ENCODE data around the gene FRMD4A. TPM values are rescaled to one million over a fixed set of nuclear protein-coding genes. Genes with fewer than 3 reads are reported as not detected.

FRMD4A gene
- total RNA-seq, 6 donors from 2014 or later: 22.3 to 114 (median 52.3) TPM

DNA sequence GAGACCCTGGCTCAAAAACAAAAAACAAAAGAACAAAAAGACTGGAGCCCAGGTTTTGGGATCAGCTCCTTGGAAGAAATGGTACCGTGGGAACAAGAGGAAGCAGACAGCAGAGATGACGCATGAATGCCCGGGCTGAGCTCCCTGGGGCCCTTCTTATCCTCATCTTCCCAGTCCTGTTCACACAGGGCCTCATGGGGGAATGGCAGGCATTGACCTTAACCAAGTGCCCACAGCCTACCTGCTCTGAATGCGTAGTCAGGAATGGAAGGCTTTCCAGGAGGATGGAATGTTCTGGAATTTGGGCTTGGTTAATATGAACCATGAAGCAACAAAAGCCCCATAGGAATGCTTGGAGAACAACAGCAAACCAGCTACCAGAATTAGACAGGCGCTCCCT is 589.3 kb downstream of the FRMD4A start:
- no peaks in the 10 kb centered on the region for H3K27me3 ChIP-seq
- no peak overlapping the region for H3K27ac ChIP-seq
- H3K4me3 ChIP-seq: no peak overlapping the region
- H3K4me1 ChIP-seq: no peaks in the 10 kb centered on the region
- H3K36me3 ChIP-seq: peaks cover 0 to 8% (median 0%) of the 10 kb centered on the region in 4 donors
- WGBS, 2 donors: 95 to 96% methylated on average over 5 of the region's 5 CpGs
- DNase-seq: no peak
- TF ChIP-seq EP300 (IDR thresholded peaks at IDR 0.05) (no peak), POLR2AphosphoS5 (IDR thresholded peaks at IDR 0.05) (no peak), POLR2A (IDR thresholded peaks at IDR 0.05) (no peak), CTCF (IDR thresholded peaks at IDR 0.05) (no peak)
- no peak for ATAC-seq (ENCODE audit: low FRiP score in 2 of 2)
- no peaks in the 10 kb centered on the region for H3K9me3 ChIP-seq

- 80 to 85% methylated on average over 4 of the region's 4 CpGs for WGBS, 2 donors
- no peaks in the 10 kb centered on the region for H3K9me3 ChIP-seq
- ATAC-seq (ENCODE audit: low FRiP score in 2 of 2): no peak
- H3K4me1 ChIP-seq: no peaks in the 10 kb centered on the region
- H3K27me3 ChIP-seq: no peaks in the 10 kb centered on the region
- H3K36me3 ChIP-seq: peaks cover 0 to 8% (median 0%) of the 10 kb centered on the region in 4 donors
- no peak overlapping the region for H3K4me3 ChIP-seq
- TF ChIP-seq EP300 (IDR thresholded peaks at IDR 0.05) (no peak), POLR2AphosphoS5 (IDR thresholded peaks at IDR 0.05) (no peak), CTCF (IDR thresholded peaks at IDR 0.05) (no peak), POLR2A (IDR thresholded peaks at IDR 0.05) (no peak)
- no peak overlapping the region for H3K27ac ChIP-seq
- DNase-seq: no peak
Measured at GRCh38 chr10:13740461-13740860, 590.3 kb downstream of the FRMD4A start.

DNA sequence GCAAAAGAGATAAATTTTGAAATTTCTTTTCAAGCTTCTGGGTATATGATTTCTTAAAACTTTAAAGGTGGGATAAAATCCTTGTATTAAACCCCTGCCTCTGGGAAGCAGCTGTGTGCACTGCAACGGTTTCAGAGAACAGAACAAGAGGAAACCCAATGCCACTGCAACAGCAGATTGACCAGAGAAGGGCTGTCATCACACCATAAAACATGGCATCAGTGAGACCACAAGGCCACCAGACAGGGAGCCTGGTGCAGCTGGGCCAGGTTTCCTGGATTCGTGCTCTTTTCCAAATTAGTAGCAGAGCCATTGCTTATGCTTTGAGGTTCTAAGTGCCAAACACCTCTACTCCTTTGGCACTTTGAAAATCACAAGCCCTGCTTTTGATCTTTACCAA is 591.5 kb downstream of the FRMD4A start:
- H3K27me3 ChIP-seq: no peaks in the 10 kb centered on the region
- no peak for TF ChIP-seq POLR2AphosphoS5 (IDR thresholded peaks at IDR 0.05)
- no peak for TF ChIP-seq EP300 (IDR thresholded peaks at IDR 0.05)
- TF ChIP-seq CTCF (IDR thresholded peaks at IDR 0.05): no peak
- no peak for TF ChIP-seq POLR2A (IDR thresholded peaks at IDR 0.05)
- no peak for ATAC-seq (ENCODE audit: low FRiP score in 2 of 2)
- 67 to 79% methylated on average over 2 of the region's 2 CpGs for WGBS, 2 donors
- DNase-seq: no peak
- H3K9me3 ChIP-seq: no peaks in the 10 kb centered on the region
- no peaks in the 10 kb centered on the region for H3K4me1 ChIP-seq
- H3K36me3 ChIP-seq: peaks cover 0 to 8% (median 0%) of the 10 kb centered on the region in 4 donors
- H3K4me3 ChIP-seq: no peak overlapping the region
- H3K27ac ChIP-seq: no peak overlapping the region

- no peak overlapping the region for H3K27ac ChIP-seq
- H3K4me1 ChIP-seq: no peaks in the 10 kb centered on the region
- 83 to 86% methylated on average over 3 of the region's 3 CpGs for WGBS, 2 donors
- no peak overlapping the region for H3K4me3 ChIP-seq
- no peaks in the 10 kb centered on the region for H3K9me3 ChIP-seq
- no peak for TF ChIP-seq POLR2AphosphoS5 (IDR thresholded peaks at IDR 0.05)
- TF ChIP-seq POLR2A (IDR thresholded peaks at IDR 0.05): no peak
- TF ChIP-seq CTCF (IDR thresholded peaks at IDR 0.05): no peak
- TF ChIP-seq EP300 (IDR thresholded peaks at IDR 0.05): no peak
- ATAC-seq (ENCODE audit: low FRiP score in 2 of 2) (no peak), DNase-seq (no peak)
- H3K36me3 ChIP-seq: peaks cover 0 to 19% (median 2%) of the 10 kb centered on the region in 4 donors
- H3K27me3 ChIP-seq: no peaks in the 10 kb centered on the region
Measured at GRCh38 chr10:13736506-13736905, 594.2 kb downstream of the FRMD4A start.

GRCh38 chr10:13734151-13734550 is 596.6 kb downstream of the FRMD4A start:
- peaks cover 0 to 11% (median 2%) of the 10 kb centered on the region in 4 donors for H3K36me3 ChIP-seq
- H3K4me3 ChIP-seq: no peak overlapping the region
- ATAC-seq (ENCODE audit: low FRiP score in 2 of 2) (no peak), DNase-seq (no peak)
- TF ChIP-seq CTCF (IDR thresholded peaks at IDR 0.05) (no peak), POLR2A (IDR thresholded peaks at IDR 0.05) (no peak), EP300 (IDR thresholded peaks at IDR 0.05) (no peak), POLR2AphosphoS5 (IDR thresholded peaks at IDR 0.05) (no peak)
- no peak overlapping the region for H3K27ac ChIP-seq
- H3K27me3 ChIP-seq: no peaks in the 10 kb centered on the region
- H3K9me3 ChIP-seq: no peaks in the 10 kb centered on the region
- WGBS, 2 donors: 95 to 98% methylated on average over 8 of the region's 8 CpGs
- H3K4me1 ChIP-seq: no peaks in the 10 kb centered on the region

All from upper lobe of left lung (tissue), 6 donors.